ENCODE measurements around the gene OR9I1.

Gene OR9I1

GRCh38 chr11:58125469-58125868 is at the start of gene OR9I1:
TSS of gene OR9I1 (minus strand) at chr11:58125530. CDS start at chr11:58119444, 6,086 bp downstream.
- H2AFZ ChIP-seq (ENCODE audit: low read depth): no peak within 1 kb of the TSS
- no peaks in the 10 kb centered on the region for H3K4me1 ChIP-seq (ENCODE audit: low read depth, poor library complexity, severe bottlenecking)
- H3K4me3 ChIP-seq (IDR thresholded peaks at IDR 0.05; ENCODE audit: insufficient read depth, low read depth, low read length): no peak within 1 kb of the TSS
- no peaks in the 10 kb centered on the region for H3K79me2 ChIP-seq (ENCODE audit: insufficient read depth, low read depth)
- H3K27ac ChIP-seq: no peak within 1 kb of the TSS
- TF ChIP-seq CTCF (conservative IDR thresholded peaks at IDR 0.05; ENCODE audit: low read depth, low read length): no peak
- H3K4me2 ChIP-seq: no peak within 1 kb of the TSS
- no peaks in the 10 kb centered on the region for H4K20me1 ChIP-seq (ENCODE audit: insufficient read depth)
- H3K27me3 ChIP-seq (ENCODE audit: insufficient read depth, low read depth): no peaks in the 10 kb centered on the region
- no peak within 1 kb of the TSS for H3K9ac ChIP-seq
- H3K36me3 ChIP-seq (ENCODE audit: insufficient read depth): no peaks in the 10 kb centered on the region

GRCh38 chr11:58165504-58166106 is 40.3 kb upstream of the OR9I1 start:
- no peak overlapping the region for H3K9ac ChIP-seq
- H3K4me3 ChIP-seq (IDR thresholded peaks at IDR 0.05; ENCODE audit: insufficient read depth, low read depth, low read length): no peak overlapping the region
- H3K27me3 ChIP-seq (ENCODE audit: insufficient read depth, low read depth): no peaks in the 10 kb centered on the region
- H4K20me1 ChIP-seq (ENCODE audit: insufficient read depth): no peaks in the 10 kb centered on the region
- no peaks in the 10 kb centered on the region for H3K79me2 ChIP-seq (ENCODE audit: insufficient read depth, low read depth)
- H2AFZ ChIP-seq (ENCODE audit: low read depth): no peak overlapping the region
- no peaks in the 10 kb centered on the region for H3K4me1 ChIP-seq (ENCODE audit: low read depth, poor library complexity, severe bottlenecking)
- H3K4me2 ChIP-seq: no peak overlapping the region
- H3K27ac ChIP-seq: no peak overlapping the region
- TF ChIP-seq CTCF (conservative IDR thresholded peaks at IDR 0.05; ENCODE audit: low read depth, low read length): no peak
- H3K36me3 ChIP-seq (ENCODE audit: insufficient read depth): no peaks in the 10 kb centered on the region

GRCh38 chr11:58164990-58165389 is 39.7 kb upstream of the OR9I1 start:
- Histone ChIP-seq H2AFZ (ENCODE audit: low read depth) (no peak overlapping the region), H3K27ac (no peak overlapping the region), H3K27me3 (ENCODE audit: insufficient read depth, low read depth) (no peaks in the 10 kb centered on the region), H3K36me3 (ENCODE audit: insufficient read depth) (no peaks in the 10 kb centered on the region), H3K4me3 (IDR thresholded peaks at IDR 0.05; ENCODE audit: insufficient read depth, low read depth, low read length) (no peak overlapping the region), H3K9ac (no peak overlapping the region), H3K4me1 (ENCODE audit: low read depth, poor library complexity, severe bottlenecking) (no peaks in the 10 kb centered on the region), H3K4me2 (no peak overlapping the region), H3K79me2 (ENCODE audit: insufficient read depth, low read depth) (no peaks in the 10 kb centered on the region), H4K20me1 (ENCODE audit: insufficient read depth) (no peaks in the 10 kb centered on the region)
- TF ChIP-seq CTCF (conservative IDR thresholded peaks at IDR 0.05; ENCODE audit: low read depth, low read length): no peak

GRCh38 chr11:58164389-58164788 is 39.1 kb upstream of the OR9I1 start:
- TF ChIP-seq CTCF (conservative IDR thresholded peaks at IDR 0.05; ENCODE audit: low read depth, low read length): no peak
- no peaks in the 10 kb centered on the region for H3K4me1 ChIP-seq (ENCODE audit: low read depth, poor library complexity, severe bottlenecking)

More at GRCh38 chr11:58164389-58164788, 39.1 kb upstream of the OR9I1 start:
- H3K27me3 ChIP-seq (ENCODE audit: insufficient read depth, low read depth): no peaks in the 10 kb centered on the region
- H3K4me2 ChIP-seq: no peak overlapping the region
- H2AFZ ChIP-seq (ENCODE audit: low read depth): no peak overlapping the region
- H3K36me3 ChIP-seq (ENCODE audit: insufficient read depth): no peaks in the 10 kb centered on the region
- H3K27ac ChIP-seq: no peak overlapping the region
- no peaks in the 10 kb centered on the region for H3K79me2 ChIP-seq (ENCODE audit: insufficient read depth, low read depth)
- H3K4me3 ChIP-seq (IDR thresholded peaks at IDR 0.05; ENCODE audit: insufficient read depth, low read depth, low read length): no peak overlapping the region
- H4K20me1 ChIP-seq (ENCODE audit: insufficient read depth): no peaks in the 10 kb centered on the region
- no peak overlapping the region for H3K9ac ChIP-seq
